OCI-LY3 (cell line): ENCODE results near the gene ADGRG6.

Source experiments
- H2AFZ ChIP-seq: fragments of 200-600, 300-600 bp; shearing (Covaris generic); 2 replicates; pipeline ENCODE4 v1.6.0; 2014; ENCODE audit warnings: antibody characterized with exemption, low read depth, low read length
- H3K27ac ChIP-seq: fragments of 200-600, 300-600 bp; sonication (generic); 2 replicates; pipeline ENCODE4 v1.5.1; 2014; ENCODE audit warnings: mild to moderate bottlenecking, low read length, moderate library complexity, mixed read lengths
- H3K27me3 ChIP-seq: fragments of 200-600, 300-600 bp; sonication (generic); 2 replicates; pipeline ENCODE4 v1.6.1; 2014; ENCODE audit warnings: low read depth, low read length, mixed read lengths
- H3K36me3 ChIP-seq: fragments of 200-600, 300-600 bp; sonication (generic); replicated peaks from 2 replicates; pipeline ENCODE3; 2014; ENCODE audit warnings: low read depth, low read length, mixed read lengths
- H3K4me1 ChIP-seq: fragments of 300-600, 200-600 bp; sonication (generic); 2 replicates; pipeline ENCODE4 v1.6.1; 2014; ENCODE audit warnings: low read length, mixed read lengths
- H3K4me2 ChIP-seq: fragments of 200-600, 300-600 bp; sonication (generic); 2 replicates; pipeline ENCODE4 v1.6.1; 2014; ENCODE audit warnings: low read length, mixed read lengths
- H3K4me3 ChIP-seq: fragments of 300-600, 200-600 bp; sonication (generic); 2 replicates; pipeline ENCODE4 v1.5.1; 2014; ENCODE audit warnings: antibody characterized with exemption, mild to moderate bottlenecking, low read length, moderate library complexity
- H3K79me2 ChIP-seq: fragments of 300-600, 200-600 bp; shearing (Covaris generic); 2 replicates; pipeline ENCODE4 v1.6.1; 2014; ENCODE audit warnings: mild to moderate bottlenecking, low read length, mixed read lengths
- H3K9ac ChIP-seq: fragments of 300-600, 200-600 bp; shearing (Covaris generic); 2 replicates; pipeline ENCODE4 v1.6.0; 2014; ENCODE audit warnings: mild to moderate bottlenecking, low read length, moderate library complexity
- H3K9me3 ChIP-seq: fragments of 200-600, 300-600 bp; shearing (Covaris generic); 2 replicates; pipeline ENCODE4 v1.6.1; 2014; ENCODE audit warnings: low read length, mixed read lengths; ENCODE audit not compliant: insufficient read depth
- H4K20me1 ChIP-seq: fragments of 200-600, 300-600 bp; sonication (generic); 2 replicates; pipeline ENCODE4 v1.6.1; 2016; ENCODE audit warnings: low read length, mixed read lengths; ENCODE audit not compliant: insufficient read depth
- EZH2phosphoT487 ChIP-seq: fragments of 200-600 bp; shearing (Covaris generic); IDR thresholded peaks from 2 replicates; pipeline ENCODE4 v1.6.1; 2018; ENCODE audit warnings: antibody characterized with exemption, mixed run types, low read depth
- TF ChIP-seq, protein P1 (sequence below): fragments of 200-600, 300-600 bp; sonication (generic); IDR thresholded peaks from 2 replicates; pipeline ENCODE4 v1.5.1; 2014; ENCODE audit warnings: antibody characterized with exemption, low read length, low read depth

The ADGRG6 gene

DNA sequence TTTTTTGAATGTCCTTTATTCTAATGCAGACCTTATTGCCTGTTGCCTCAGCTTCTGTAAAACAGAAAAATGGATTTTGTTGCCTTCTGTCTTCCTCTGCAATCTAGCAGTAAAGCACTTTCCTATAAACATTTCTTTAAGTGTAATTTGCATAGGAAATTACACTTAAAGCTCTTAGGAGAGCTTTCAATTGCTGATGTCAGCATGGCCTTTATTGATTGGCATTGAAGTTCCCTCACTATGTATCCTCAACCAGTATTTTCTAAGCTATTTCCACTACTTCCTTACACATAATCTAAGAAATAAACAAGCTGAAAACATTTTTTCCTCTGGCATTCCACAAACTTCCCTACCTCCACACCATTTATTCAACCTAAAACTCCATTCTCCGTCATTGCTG lies 22.3 kb downstream of the ADGRG6 start:
- no peak overlapping the region for H2AFZ ChIP-seq
- no peak overlapping the region for H3K4me3 ChIP-seq
- H3K4me1 ChIP-seq: no peaks in the 10 kb centered on the region
- H3K27me3 ChIP-seq: no peaks in the 10 kb centered on the region
- H3K36me3 ChIP-seq: no peaks in the 10 kb centered on the region
- H3K9ac ChIP-seq: no peak overlapping the region
- H3K79me2 ChIP-seq: no peaks in the 10 kb centered on the region
- H3K9me3 ChIP-seq: no peaks in the 10 kb centered on the region
- H3K27ac ChIP-seq: no peak overlapping the region
- no peak overlapping the region for H3K4me2 ChIP-seq
- no peaks in the 10 kb centered on the region for H4K20me1 ChIP-seq
- no peak for TF ChIP-seq EZH2phosphoT487
- TF ChIP-seq, protein P1, sequence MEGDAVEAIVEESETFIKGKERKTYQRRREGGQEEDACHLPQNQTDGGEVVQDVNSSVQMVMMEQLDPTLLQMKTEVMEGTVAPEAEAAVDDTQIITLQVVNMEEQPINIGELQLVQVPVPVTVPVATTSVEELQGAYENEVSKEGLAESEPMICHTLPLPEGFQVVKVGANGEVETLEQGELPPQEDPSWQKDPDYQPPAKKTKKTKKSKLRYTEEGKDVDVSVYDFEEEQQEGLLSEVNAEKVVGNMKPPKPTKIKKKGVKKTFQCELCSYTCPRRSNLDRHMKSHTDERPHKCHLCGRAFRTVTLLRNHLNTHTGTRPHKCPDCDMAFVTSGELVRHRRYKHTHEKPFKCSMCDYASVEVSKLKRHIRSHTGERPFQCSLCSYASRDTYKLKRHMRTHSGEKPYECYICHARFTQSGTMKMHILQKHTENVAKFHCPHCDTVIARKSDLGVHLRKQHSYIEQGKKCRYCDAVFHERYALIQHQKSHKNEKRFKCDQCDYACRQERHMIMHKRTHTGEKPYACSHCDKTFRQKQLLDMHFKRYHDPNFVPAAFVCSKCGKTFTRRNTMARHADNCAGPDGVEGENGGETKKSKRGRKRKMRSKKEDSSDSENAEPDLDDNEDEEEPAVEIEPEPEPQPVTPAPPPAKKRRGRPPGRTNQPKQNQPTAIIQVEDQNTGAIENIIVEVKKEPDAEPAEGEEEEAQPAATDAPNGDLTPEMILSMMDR: no peak

DNA sequence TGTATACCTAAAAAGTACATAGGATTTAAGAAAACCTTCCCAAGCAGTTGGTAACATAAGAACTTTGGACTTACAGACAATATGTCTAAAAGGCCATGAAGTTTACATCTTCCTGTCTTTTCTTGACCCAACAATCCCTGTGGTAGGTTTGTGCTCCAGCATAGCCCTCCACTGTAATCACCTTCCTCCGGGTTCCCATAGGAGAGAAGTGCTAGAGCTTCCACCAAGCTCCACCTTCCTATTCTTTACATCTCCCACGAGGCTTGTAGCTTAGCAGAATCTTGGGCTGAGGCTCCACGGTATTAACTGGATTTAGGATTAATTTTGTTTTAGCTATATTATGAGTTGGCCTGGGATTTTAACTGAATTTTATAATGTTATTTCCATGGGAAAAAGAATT lies 23.3 kb downstream of the ADGRG6 start:
- no peak for TF ChIP-seq EZH2phosphoT487
- TF ChIP-seq, protein P1: no peak
- Histone ChIP-seq H3K9ac (no peak overlapping the region), H3K4me1 (no peaks in the 10 kb centered on the region), H3K4me2 (no peak overlapping the region), H3K4me3 (no peak overlapping the region), H4K20me1 (no peaks in the 10 kb centered on the region), H3K27me3 (no peaks in the 10 kb centered on the region), H3K27ac (no peak overlapping the region), H3K9me3 (no peaks in the 10 kb centered on the region), H2AFZ (no peak overlapping the region), H3K79me2 (no peaks in the 10 kb centered on the region), H3K36me3 (no peaks in the 10 kb centered on the region)

DNA sequence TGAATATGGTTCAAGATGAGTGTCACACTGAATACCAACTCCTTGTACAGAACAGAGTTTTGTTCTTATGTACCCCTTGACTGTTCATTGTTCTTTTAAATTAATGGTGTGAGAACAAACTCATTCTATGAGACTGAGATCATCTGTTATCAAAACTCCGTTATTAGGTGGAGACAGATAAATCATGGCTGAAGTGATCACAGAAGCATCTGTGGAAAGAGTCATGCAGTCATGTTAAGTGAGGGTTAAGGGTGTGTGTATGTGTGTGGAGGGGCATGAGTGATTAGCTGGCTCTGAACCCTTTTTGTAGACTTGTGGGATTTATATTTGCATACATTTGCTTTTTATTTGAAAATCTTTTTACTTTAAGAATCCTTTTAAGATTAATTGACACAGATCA lies 24.7 kb downstream of the ADGRG6 start:
- Histone ChIP-seq H3K36me3 (no peaks in the 10 kb centered on the region), H3K9ac (no peak overlapping the region), H3K27ac (no peak overlapping the region), H3K27me3 (no peaks in the 10 kb centered on the region), H3K9me3 (no peaks in the 10 kb centered on the region), H3K4me3 (no peak overlapping the region), H2AFZ (no peak overlapping the region), H4K20me1 (no peaks in the 10 kb centered on the region), H3K4me1 (no peaks in the 10 kb centered on the region), H3K4me2 (no peak overlapping the region), H3K79me2 (no peaks in the 10 kb centered on the region)
- no peak for TF ChIP-seq EZH2phosphoT487
- TF ChIP-seq, protein P1: no peak

DNA sequence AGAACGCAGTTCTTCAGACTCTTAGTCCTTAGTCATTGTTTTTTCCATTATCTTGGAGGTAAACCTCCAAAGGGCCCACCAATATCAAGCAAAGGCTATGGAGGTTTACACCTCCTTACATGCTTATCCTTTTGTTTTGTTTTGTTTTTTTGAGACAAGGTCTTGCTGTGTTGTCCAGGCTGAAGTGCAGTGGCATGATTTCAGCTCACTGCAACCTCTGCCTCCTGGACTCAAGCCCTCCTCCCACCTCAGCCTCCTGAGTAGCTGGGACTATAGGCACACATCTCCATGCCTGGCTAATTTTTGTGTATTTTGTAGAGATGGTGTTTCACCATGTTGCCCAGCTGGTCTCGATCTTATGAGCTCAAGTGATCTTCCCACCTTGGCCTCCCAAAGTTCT lies 26.3 kb downstream of the ADGRG6 start:
- no peaks in the 10 kb centered on the region for H3K4me1 ChIP-seq
- no peaks in the 10 kb centered on the region for H3K27me3 ChIP-seq
- H2AFZ ChIP-seq: no peak overlapping the region
- H3K36me3 ChIP-seq: no peaks in the 10 kb centered on the region
- H4K20me1 ChIP-seq: no peaks in the 10 kb centered on the region
- H3K4me2 ChIP-seq: no peak overlapping the region
- no peak overlapping the region for H3K27ac ChIP-seq
- no peak overlapping the region for H3K4me3 ChIP-seq
- H3K9me3 ChIP-seq: no peaks in the 10 kb centered on the region
- TF ChIP-seq, protein P1: no peak
- no peak for TF ChIP-seq EZH2phosphoT487
- H3K79me2 ChIP-seq: no peaks in the 10 kb centered on the region
- no peak overlapping the region for H3K9ac ChIP-seq
